HG02798 (cell line): ENCODE data around the gene PRKG2.

ENCODE experiments used
- ATAC-seq: cut with Tn5 transposase; IDR thresholded peaks from one replicate; pipeline ENCODE4 v1.9.1; 2021; ENCODE audit warnings: mild to moderate bottlenecking; ENCODE audit not compliant: unreplicated experiment, poor library complexity

Gene PRKG2

DNA sequence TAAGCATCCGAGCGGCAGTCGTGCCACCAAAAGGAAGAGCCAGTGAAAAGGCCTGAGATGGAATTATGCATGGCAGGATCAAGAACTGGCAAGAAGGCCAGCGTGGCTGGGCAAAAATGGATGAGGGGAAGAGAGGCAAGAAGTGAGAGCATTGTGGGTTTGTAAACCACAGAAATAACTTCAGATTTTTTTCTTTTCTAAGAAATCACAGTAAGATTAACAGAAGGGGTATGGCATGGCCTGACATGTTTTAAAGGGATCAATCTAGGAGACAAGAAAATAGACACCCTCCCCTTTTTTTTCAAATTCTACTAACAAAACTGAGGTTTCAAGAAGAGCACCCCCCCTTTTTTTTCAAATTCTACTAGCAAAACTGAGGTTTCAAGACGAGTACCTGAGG lies 102.0 kb downstream of the PRKG2 start:
- no peak for ATAC-seq

DNA sequence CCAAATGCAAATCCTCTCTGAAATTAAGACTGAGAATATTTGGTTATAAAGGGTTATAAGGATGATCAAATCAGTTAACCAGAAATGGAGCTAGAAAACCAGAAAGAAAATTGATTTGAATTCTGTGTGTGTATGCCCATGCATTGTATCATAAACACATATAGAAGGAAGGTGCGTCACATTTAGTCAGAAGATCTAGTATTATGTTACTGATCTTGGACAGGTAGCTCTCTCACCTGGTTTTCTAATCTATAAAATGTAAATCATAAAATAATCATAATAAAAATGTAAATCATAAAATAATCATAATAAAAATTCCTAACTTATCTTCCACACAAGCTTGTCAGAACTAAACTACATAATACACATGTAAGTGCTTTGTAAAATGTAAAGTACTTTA lies 105.7 kb downstream of the PRKG2 start:
- ATAC-seq, result no peak

DNA sequence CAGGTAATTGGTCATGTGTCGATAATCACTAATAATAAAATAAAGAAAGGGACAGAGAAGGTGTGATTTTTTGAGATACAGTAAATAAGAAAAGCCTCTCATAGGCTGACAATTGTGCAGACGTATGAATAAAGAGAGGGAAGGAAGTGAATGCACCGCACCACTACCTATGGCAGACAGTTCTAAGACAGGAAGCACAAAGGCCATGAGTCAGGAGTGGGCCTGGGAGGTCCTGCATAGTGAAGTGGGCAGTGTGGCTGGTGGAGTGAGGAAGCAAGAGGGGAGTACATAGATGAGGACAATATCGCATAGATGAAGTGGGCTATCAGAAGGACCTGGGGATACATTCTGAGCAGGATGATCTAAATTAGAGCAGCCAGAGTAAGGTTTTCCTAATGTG lies 108.9 kb downstream of the PRKG2 start:
- no peak for ATAC-seq

DNA sequence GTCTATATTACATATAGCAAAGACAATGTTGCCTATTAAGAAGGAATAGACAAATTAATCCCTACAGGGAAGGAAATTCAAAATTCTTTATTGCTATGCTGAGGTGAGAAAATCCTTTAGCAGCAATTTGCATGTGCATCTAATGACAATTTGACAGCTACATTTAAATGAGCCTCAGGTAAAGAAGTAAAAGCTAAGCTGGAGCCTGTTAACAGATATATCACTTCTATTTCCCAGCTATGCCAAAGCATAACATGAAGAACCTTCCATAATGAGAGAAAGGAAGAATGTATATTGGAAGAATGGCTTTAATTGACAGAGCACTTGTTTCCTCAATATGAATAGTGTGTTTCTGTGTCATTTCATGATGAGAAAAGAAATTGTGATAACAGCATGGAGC lies 112.9 kb downstream of the PRKG2 start:
- ATAC-seq, result no peak

DNA sequence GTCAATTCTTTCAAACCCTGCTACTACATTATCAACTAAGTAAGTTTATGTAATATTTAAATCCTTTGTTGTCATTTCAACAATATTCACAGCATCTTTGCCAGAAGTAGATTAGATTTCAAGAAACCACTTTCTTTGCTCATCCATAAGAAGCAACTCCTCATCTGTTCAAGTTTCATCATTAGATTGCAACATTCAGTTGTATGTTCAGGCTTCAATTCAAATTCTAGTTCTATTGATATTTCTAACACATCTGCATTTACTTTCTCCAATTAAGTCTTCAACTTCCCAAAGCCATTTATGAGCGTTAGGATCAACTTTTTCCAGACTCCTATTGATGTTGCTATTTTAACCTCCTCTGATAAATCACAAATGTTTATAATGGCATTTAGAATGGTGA lies 118.5 kb downstream of the PRKG2 start:
- ATAC-seq, result no peak

DNA sequence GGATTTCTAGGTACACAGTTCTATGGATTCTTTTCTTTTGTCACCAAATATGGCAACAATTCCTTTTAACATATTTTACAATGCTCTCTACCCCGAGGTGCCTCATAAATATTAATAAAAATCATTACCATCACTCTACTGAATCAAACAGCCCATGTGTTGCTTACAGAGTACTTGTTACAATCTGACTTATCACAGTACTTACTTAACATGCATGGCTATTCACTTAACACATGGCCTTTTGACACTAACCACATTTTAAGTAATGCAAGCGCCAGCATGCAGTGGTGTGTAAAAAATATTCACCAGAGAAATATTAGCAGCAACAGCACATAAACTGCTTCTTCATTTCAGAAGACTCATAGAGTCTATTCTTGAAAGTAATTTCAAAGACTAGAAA lies 119.6 kb downstream of the PRKG2 start:
- ATAC-seq, result no peak

DNA sequence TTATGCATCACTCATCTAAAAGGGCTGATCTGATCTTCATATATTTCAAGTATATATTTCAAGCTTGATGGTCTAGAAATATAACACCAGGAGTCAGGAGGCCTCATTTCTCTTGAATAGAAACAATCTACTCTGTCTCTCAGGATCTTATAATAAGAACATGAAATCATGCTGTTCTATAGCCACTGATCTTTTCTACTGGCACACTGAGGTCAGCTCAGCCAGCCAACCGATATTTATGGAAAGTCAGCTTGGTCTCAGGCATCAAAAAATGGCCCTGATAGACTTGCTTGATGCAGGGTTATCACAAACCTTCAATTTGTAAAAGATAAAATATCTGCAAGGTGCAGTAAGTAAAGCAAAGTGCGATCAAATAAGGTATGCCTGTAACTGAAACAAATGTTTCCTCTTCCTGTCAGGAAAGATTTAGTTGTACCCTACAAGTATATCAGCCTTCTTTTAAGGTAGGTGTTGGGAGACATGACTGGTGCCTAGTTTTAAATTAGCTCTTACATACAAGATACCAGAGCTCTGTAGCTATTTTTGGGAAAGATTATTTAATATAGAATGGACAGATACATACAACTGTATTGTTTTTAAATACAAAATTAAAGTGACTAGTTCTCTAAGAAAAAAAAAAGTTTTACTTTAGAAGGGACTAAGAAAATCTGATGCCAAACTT lies 121.2 kb downstream of the PRKG2 start:
- ATAC-seq, result no peak

DNA sequence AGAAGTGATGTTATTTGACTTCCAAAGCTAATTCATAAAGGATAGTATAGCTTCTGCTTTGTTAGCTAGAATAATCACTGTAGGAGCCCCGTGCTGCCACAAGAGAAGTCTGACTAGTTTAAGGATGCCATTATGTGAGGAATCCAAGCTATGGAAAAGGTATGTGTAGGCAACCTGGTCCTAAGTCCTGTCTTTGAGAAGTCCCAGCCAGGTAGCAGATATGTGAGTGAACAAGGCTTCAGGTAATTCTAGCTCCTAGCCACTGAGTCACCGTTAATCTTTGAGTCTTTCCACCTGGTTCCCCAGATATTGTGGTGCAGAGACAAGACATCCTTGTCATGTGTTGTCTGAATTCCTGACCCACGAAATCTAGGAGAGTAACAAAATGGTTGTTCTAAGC lies 129.0 kb downstream of the PRKG2 start:
- no peak for ATAC-seq

DNA sequence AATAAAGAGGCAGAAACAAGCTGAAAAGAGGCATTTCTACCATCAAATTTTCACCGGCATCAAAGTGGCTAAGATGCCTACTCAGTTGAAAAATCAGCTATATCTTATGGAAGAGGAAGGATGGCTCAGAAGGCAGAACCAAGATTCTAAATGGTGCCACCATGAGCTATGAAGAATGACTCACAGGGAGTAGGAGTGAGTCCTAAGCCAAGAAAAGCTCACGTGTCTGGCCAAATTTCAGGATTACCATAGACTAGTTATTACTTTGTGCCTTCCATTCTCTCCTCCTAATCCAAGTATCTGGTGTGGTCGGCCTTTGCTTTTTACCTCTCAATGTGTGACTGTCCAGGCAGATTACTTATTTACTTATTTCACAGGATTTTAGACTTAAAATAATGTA lies 129.7 kb downstream of the PRKG2 start:
- no peak for ATAC-seq

DNA sequence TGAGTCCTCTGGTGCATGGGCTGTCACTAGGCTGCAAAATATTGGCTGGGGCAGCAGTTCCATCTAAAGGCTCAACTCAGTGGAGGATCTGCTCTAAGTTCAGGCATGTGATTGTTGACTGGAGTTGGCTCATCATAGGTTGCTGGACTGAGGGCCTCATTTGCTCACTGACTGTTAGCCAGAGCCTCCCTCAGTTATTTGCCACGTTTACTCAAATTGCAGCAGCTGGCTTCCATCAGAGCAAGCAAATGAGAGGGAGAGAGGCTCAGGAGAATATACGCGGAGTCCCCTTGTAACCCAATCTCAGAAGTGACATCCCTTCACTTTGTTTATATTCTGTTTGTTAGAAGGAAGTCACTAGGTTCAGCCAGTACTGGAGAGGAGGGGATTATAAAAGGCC lies 130.4 kb downstream of the PRKG2 start:
- ATAC-seq, result no peak

DNA sequence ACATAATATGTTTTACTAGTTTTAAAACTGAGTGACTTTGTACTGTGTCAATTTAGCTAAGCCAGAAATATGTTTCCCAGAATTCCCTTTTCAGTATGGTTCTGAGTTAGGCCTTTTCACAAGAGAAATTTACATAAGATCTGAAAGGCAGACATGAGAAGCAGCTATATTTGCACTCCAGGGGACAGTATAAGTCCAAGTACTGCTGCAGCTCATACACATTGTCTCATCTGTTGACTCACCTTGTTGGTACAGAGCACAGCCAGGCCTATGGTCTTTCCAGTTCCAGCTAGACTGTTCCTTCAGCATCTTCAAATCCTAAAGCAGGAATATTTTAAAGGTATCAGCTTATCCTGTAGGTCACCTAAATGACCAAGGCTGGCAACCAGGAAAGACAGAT lies 131.0 kb downstream of the PRKG2 start:
- ATAC-seq, result no peak

DNA sequence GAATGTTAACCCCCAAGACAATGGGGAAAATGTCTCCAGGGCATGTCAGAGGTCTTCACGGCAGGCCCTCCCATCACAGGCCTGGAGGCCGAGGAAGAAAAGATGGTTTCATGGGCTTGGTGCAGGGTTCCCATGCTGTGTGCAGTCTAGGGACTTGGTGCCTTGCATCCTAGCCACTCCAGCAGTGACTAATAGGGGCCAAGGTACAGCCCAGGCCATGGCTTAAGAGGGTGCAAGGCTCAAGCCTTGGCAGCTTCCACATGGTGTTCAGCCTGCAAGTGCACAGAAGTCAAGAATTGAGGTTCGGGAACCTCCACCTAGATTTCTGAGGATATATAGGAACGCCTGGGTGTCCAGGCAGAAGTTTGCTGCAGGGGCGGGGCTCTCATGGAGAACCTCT lies 133.9 kb downstream of the PRKG2 start:
- ATAC-seq, result no peak

DNA sequence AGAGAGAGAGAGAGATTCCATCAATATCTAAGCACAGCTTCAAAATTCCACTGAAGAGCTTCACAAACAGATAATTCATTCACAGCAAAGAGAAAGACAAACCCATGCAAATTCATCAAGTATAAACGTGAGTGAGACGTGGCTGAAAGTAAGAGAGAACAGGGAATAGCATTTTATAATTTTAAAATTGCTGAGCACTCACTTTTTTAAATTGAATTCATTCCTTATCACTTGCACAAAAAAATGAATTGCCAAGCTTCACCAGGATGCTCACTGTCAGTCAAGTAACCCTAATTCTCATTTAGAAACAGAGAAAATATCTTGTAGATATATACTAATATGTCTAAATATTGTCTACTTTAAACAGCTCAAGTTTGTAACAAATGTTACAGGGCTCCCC lies 144.0 kb downstream of the PRKG2 start:
- no peak for ATAC-seq

DNA sequence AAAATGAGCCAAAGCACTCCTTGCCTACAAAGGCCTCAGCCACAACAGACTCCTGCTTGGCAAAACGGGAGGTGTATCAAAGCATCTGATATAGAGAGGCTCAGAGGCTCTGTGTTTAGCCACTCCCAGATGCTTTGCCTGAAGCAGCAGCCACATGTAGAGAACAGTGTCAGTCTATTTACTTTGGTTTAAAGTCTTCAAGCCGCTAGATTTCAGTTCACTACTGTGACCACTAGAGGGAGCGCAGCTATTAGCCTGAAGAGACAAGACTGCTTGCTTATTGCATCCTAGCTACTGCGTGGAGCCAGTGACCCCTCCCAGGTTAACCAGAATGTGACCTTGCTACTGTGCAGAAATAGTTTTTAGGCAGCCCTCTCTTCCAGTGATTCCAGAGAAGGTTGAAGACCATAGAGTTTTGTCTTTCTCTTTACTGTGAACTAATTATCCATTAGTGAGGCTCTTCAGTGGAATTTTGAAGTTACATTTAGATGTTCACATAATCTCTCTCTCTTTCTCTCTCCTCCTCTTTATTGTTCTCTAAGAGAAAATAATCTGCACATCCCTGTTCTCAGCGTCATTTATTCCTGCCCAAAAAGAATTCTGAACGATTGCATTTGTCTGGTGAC lies 145.2 kb downstream of the PRKG2 start:
- peak; percentile 99 for ATAC-seq

DNA sequence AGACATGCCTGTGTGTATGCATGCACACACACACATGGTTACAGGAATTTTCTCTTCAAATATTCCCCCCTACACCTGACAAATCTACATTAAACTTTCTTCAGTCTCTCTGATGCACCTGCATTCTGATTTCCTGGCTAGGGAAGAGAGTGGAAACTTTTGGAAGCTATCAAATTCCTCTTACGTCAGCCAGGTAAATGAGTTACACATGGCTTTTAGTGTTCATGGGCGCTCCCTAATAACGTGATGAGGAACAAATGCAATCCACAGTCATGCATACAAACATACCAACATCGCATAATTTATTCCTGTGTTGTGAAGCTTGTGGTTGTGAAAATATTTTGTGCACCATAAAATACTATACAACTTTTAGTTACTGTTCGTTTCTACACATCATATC lies 149.6 kb downstream of the PRKG2 start:
- no peak for ATAC-seq

DNA sequence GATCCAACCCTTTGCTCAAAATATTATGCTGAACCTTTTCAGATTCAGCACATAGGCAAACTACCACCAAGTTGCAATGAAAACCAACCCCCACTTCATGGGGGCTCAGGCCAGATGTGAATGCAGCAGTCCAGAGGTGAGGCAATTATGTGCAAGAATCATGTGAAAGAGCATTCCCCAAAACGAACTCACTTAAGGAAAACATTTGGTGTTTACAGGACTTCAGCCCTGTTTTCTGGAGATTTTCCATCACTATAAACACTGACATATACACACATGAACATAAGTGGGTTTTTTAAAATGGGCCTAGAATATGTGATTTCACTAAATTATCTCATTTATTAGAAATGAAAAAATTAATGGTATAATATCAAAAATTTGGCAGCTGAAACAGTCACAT lies 153.0 kb downstream of the PRKG2 start:
- no peak for ATAC-seq

DNA sequence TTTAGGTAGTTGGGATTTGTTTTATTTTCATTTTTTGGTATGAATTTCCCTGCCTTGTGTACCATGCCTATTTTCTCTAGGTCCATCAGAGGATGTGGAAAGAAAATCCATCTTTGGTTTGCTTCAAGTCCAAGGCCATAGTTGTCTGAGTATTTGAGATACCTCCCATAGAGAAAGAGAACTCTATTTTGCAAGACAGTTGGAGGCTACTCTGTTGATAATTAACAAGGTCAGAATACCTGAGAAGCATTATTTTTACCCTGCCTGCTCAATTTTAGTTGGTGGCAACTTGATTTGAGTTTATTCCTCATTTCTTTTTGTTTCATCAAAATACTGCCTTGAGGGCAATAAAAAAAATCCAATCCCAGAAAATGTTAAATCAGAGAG lies 153.7 kb downstream of the PRKG2 start:
- no peak for ATAC-seq

DNA sequence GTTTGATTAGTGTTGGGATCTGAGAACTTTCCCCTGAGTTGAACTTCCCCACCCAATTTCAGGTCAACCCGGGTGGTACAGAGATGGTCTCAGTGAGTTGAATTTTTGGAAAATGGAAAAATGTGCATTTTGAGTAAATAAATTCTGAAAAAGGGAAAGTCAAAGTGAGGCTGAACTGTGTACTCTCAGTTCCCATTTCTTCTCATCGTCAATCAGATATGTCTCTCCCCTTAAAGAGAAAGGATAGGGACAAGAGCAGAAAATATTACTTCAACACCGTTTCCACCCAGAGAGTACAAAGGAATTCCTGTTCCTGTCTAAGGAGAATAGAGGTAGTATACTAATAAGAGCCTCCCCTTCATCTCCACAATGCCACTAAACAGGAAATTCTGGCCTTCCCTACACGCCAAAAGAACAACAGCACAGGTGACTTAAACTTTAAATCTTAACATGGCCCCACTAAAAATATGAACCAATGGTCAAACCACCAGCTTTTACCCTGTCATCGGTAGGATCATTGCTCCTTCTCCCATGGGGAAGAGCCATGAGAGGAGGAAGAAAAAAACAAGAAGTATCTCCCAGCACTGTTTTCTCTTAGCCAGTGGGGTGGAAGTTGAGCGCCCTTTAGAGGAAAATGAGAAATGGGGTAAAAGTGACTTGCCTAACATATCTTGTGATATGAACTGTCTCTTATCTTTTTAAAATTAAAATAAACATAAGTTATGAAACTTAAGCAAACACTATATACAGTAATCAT lies 154.3 kb downstream of the PRKG2 start:
- ATAC-seq, result no peak

DNA sequence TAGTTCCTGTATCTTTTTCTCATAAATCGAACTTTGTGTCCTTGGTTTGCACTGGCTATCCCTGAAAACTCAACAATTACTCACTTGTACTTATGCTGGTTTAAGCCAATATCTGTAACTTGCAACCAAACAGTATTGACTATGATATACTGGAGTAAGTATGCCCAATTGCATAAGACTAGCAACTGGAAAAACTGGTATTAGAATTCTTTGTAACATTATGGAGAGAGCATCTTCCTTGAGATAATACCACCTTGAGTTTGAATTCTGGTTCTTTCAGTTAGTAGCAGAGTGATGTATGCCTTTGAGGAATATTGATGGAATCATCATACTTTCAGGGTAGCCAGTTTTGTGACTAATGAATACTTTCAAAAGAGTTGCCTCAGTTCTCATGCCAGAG lies 156.4 kb downstream of the PRKG2 start:
- no peak for ATAC-seq

DNA sequence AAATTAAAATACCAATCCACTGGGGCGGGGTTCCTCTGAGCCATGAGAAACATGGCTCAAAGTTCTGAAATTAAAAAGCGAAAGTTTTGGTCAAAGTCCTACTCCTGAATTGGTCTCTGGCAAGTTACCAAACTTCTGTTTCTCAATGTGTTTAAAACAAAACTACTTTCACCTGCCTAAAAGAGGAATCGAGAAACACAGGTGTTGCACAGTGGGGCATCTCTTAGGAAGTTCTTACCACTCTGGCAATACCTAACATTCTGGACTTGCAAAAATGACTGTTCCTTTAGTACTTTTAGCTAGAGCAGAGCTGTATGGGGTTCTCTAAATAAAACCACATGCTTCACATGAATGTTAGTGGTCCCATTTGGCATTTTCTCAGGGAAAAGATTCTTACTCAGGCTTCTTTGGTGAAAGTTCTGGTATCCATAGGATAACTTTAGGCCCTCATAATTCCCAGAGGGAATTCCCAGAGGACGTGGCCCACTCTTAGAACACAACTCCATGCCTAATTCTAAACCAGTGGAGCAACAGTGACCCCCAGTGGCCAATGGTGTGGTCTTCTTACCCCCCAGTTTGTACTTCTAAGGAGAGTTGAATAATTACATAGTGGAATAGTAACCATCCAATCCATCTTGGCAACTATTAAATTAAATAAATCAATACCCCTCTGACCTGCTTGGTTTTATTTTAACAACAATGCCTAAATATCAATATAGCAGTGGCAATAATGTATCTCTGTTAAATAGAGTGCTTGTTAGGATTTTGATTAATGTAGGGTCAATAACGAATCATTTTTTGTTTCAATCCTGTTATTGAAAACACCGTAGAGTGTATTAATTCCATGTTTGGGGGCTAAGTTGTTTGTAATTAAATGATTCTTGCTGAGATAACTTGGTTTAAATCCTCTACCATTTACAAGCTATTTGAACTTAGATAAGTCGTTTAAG lies 162.6 kb downstream of the PRKG2 start:
- ATAC-seq, result peak; percentile 95

DNA sequence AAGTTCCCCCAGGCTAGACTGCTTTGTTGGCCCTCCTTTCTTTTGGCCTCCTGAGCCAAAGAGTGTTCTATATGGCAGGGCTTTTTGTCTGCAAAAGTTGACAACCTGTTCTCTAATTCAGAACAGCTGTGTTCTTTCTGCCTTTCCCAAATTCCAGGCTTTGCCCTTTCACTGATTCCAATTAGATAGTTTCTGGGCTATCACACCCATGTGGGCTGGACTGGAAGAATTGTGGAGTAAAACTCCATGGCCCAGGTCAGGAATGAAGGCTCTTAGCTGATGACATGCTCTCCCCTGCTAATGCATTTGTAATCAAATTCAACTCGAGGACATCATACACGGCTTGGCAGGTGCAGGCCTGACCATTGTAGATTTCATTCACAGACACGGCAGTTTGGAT lies 165.1 kb downstream of the PRKG2 start:
- no peak for ATAC-seq
